22Rv1 (cell line): Measurements from ENCODE around the gene PSMA6.
"Not testable (repeated sequence)": the region's sequence is repeated elsewhere in the genome, so short reads cannot be mapped to it uniquely, and the experiment has no call there.

ENCODE experiments used
- H3K27ac ChIP-seq: fragments of 450-650 bp; 2 replicates; pipeline ENCODE4 v1.5.1; 2017
- CTCF ChIP-seq: fragments of 450-650 bp; IDR thresholded peaks from 2 replicates; pipeline ENCODE4 v1.5.1; 2017; ENCODE audit warnings: mild to moderate bottlenecking
- ZFX ChIP-seq: fragments of 450-650 bp; IDR thresholded peaks from 2 replicates; pipeline ENCODE4 v1.6.1; 2017; ENCODE audit warnings: antibody characterized with exemption, borderline replicate concordance

PSMA6 gene

DNA sequence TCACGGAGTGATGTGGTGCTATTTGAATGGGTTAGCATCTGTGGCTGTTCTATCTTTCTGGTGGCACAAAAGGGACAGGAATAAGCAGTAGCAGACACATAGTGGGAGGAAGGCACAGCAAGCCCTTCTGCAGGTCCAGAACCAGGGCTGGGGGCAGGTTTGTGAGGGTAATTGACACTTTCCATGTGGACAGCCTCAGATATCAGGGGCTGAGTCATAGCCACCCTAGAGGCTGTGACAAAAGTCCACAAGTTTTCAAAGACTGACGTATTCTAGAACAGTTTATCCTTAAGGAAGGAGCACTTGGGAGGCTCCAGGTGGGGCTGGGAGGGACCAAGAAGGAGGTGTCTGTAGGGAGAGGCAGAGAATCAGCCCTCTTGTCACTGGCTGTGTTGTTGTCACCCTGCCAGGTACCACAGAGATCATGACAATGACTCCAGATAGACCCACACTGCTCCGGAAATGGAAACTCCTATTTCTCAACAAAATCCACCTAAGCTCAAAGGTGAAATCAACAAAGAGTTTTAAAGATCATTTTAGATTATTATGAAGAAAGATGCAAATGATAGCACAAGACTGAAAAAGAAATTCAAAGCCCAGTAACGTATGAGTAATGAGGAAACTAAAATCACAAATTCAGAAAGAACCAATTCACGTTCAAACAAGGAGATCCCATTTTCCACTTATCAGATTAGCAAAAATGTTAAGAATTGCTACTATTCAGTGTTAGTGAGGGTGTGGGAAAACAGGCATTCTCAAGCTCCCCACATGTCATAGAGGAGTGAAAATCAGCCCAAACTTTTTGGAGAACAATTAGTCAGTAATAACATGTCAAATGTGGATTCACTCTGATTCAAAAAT, 64.0 kb downstream of the PSMA6 start:
- H3K27ac ChIP-seq = peak overlapping the region; percentile 35

GRCh38 chr14:35359655-35360054, 67.5 kb downstream of the PSMA6 start:
- H3K27ac ChIP-seq = not testable (repeated sequence)

More for the DNA sequence above, 64.0 kb downstream of the PSMA6 start:
- TF ChIP-seq ZFX (no peak), CTCF (no peak)

- no peak for TF ChIP-seq ZFX
- no peak for TF ChIP-seq CTCF
- H3K27ac ChIP-seq = no peak overlapping the region
These were observed 68.9 kb downstream of the PSMA6 start for GRCh38 chr14:35361141-35361480.

DNA sequence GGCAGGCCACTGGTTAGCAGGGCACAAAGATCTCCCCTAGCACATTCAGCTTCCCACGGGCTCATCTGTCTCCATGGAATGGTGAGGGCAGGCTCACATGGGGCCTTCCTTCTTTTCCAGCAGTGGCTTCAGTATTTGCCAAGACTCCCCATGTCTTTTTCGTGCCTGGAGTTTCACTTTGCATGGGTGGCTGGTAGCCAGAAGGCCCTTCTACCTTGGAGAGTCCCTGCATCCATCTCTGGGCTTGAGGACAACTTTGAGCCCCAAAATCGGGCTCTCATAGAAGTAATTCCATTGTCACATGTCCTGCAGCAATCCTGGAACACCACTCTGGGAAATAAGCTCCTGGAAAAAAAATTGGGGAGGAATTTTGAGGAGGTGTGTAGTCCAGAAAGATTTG, 70.3 kb downstream of the PSMA6 start:
- TF ChIP-seq ZFX (no peak), CTCF (no peak)
- H3K27ac ChIP-seq = no peak overlapping the region

DNA sequence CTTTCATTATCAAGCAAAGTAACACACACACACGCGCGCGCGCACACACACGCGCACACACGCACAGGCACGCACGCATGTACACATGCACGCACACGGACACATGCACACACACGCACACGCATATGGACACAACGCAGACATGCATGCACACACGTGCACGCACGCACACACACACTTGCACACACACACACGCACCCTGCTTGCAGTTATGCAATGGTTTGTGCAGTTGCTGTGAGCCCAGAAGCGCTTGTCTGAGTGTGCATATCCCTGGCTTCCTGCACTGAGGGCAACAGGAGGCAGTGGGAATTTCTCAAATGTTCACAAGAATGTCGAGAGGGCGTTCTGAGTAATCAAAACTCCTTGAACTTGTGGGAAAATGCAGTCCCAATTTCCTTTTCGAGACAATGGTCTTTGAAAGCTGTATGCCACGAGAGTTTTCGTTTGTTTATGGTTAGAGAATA, 70.8 kb downstream of the PSMA6 start:
- no peak for TF ChIP-seq ZFX
- TF ChIP-seq CTCF = no peak
- H3K27ac ChIP-seq = no peak overlapping the region

GRCh38 chr14:35365130-35366055, 73.2 kb downstream of the PSMA6 start:
- H3K27ac ChIP-seq = no peak overlapping the region
- TF ChIP-seq ZFX = no peak
- no peak for TF ChIP-seq CTCF

- no peak overlapping the region for H3K27ac ChIP-seq
- TF ChIP-seq CTCF = no peak
- no peak for TF ChIP-seq ZFX
These were observed 73.9 kb downstream of the PSMA6 start for GRCh38 chr14:35366056-35366451.
